ENCODE results near the gene ZNG1C.
"Not testable (repeated sequence)": the region's sequence is repeated elsewhere in the genome, so short reads cannot be mapped to it uniquely, and the experiment has no call there.

DNA sequence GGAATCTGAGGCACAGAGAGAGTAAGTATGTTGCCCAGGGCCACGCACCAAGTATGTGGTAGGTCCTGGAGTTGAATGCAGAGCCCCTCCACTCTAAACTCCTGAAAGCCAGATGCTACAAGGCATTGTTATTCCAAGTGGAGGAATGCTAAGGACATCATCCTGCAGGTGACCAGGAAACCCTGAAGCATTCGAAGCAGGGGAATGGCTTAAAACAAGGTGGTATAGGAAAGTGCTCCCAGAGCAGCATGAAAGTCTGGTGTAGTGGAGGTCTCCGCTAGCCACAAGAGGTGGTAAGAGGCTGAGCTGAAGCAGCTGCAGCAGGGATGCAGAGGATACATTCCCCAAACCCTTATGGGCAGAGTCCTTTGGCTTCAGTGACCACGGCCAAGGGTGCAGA is 87.3 kb downstream of the ZNG1C start:
- TF ChIP-seq POLR2AphosphoS5, CTCF (IDR thresholded peaks at IDR 0.05): not testable (repeated sequence)
